OCI-LY7 (cell line): ENCODE data around the gene SREK1. TPM values are rescaled to one million over a fixed set of nuclear protein-coding genes. Genes with fewer than 3 reads are reported as not detected.

Experiments
- BruUV-seq: library from RNA; stranded (reverse); fragments of 400-500 nt; replicated peaks from 2 replicates; lab custom pipeline; 2021; lab: Mats Ljungman, UMichigan
- CTCF ChIA-PET: fragments of 300-600 bp; sonication (Branson Sonifier 250); formaldehyde crosslinking; loops from one replicate; lab custom pipeline; 2022; ENCODE audit warnings: antibody characterized with exemption; ENCODE audit not compliant: unreplicated experiment; lab: Charles Lee
- POLR2A ChIA-PET: fragments of 300-600 bp; sonication (Branson Sonifier 250); formaldehyde crosslinking; loops from one replicate; lab custom pipeline; 2022; ENCODE audit warnings: antibody characterized with exemption; lab: Charles Lee
- DNase-seq: peaks from one replicate; pipeline ENCODE4 v3.0.0-alpha.2; 2015; ENCODE audit warnings: low spot score
- H2AFZ ChIP-seq: fragments of 200-600 bp; sonication (generic), shearing (Covaris generic); 2 replicates; pipeline ENCODE4 v1.6.1; 2014; ENCODE audit warnings: mild to moderate bottlenecking, antibody characterized with exemption, low read length, moderate library complexity
- H3K27ac ChIP-seq: fragments of 200-600 bp; sonication (generic); 2 replicates; pipeline ENCODE4 v1.5.1; 2014; ENCODE audit warnings: mixed run types, low read depth, mild to moderate bottlenecking, moderate library complexity, low read length, inconsistent platforms; ENCODE audit not compliant: poor library complexity, severe bottlenecking
- H3K36me3 ChIP-seq: fragments of 200-600 bp; sonication (generic); 2 replicates; pipeline ENCODE4 v1.6.1; 2014; ENCODE audit warnings: mild to moderate bottlenecking, antibody characterized with exemption, low read length, moderate library complexity, mixed read lengths; ENCODE audit not compliant: insufficient read depth
- H3K4me1 ChIP-seq: fragments of 200-600 bp; sonication (generic); 2 replicates; pipeline ENCODE4 v1.5.1; 2014; ENCODE audit warnings: mild to moderate bottlenecking, low read length; ENCODE audit not compliant: insufficient read depth, poor library complexity, severe bottlenecking
- H3K4me2 ChIP-seq: fragments of 200-600 bp; sonication (generic); 2 replicates; pipeline ENCODE4 v1.6.1; 2014; ENCODE audit warnings: mild to moderate bottlenecking, low read length
- H3K4me3 ChIP-seq: fragments of 200-600 bp; sonication (generic); 2 replicates; pipeline ENCODE4 v1.5.1; 2014; ENCODE audit warnings: mild to moderate bottlenecking, low read depth, low read length; ENCODE audit not compliant: poor library complexity, severe bottlenecking
- H3K79me2 ChIP-seq: fragments of 200-600 bp; sonication (generic); 2 replicates; pipeline ENCODE4 v1.6.1; 2016; ENCODE audit warnings: low read depth, mild to moderate bottlenecking, low read length, moderate library complexity, mixed read lengths; ENCODE audit not compliant: insufficient read depth
- H3K9me2 ChIP-seq: fragments of 200-600 bp; sonication (generic); 2 replicates; pipeline ENCODE4 v1.6.1; 2016; ENCODE audit warnings: mild to moderate bottlenecking, low read length, mixed read lengths; ENCODE audit not compliant: insufficient read depth
- H3K9me3 ChIP-seq: fragments of 200-600 bp; sonication (generic); 2 replicates; pipeline ENCODE4 v1.6.1; 2014; ENCODE audit warnings: mild to moderate bottlenecking, mixed run types, low read length, mixed read lengths
- H4K20me1 ChIP-seq: fragments of 200-600 bp; sonication (generic); 2 replicates; pipeline ENCODE4 v1.6.1; 2014; ENCODE audit warnings: mild to moderate bottlenecking, antibody characterized with exemption, low read length, moderate library complexity, mixed read lengths; ENCODE audit not compliant: insufficient read depth
- EZH2phosphoT487 ChIP-seq: fragments of 200-600 bp; sonication (generic); IDR thresholded peaks from 2 replicates; pipeline ENCODE4 v1.6.1; 2018; ENCODE audit warnings: low read depth, borderline replicate concordance, mild to moderate bottlenecking, mixed run types, antibody characterized with exemption, low read length, moderate library complexity, mixed read lengths
- intact Hi-C: fragments of 100-400 bp; cut with micrococcal nuclease; formaldehyde crosslinking; loops from one replicate; pipeline ENCODE4 v1.10.0; 2022; ENCODE audit not compliant: unreplicated experiment
- total RNA-seq, 2 experiments: library from RNA; depleted of rRNA in 1 of 2; stranded (reverse); fragments of >200 nt in 1 of 2; shearing (Covaris generic) in 1 of 2; gene quantifications; 2 replicates each; pipeline ENCODE4 v1.2.3, GENCODE V29; 2014 to 2022
- TF ChIP-seq, protein P1 (sequence below): fragments of 200-600 bp; sonication (generic); conservative IDR thresholded peaks from 2 replicates; pipeline ENCODE4 v1.5.1; 2014; ENCODE audit warnings: mild to moderate bottlenecking, antibody characterized with exemption, low read length, moderate library complexity, mixed read lengths

The SREK1 gene
- total RNA-seq, 2 experiments from 2014 or later, result 95.1 to 101 TPM

DNA sequence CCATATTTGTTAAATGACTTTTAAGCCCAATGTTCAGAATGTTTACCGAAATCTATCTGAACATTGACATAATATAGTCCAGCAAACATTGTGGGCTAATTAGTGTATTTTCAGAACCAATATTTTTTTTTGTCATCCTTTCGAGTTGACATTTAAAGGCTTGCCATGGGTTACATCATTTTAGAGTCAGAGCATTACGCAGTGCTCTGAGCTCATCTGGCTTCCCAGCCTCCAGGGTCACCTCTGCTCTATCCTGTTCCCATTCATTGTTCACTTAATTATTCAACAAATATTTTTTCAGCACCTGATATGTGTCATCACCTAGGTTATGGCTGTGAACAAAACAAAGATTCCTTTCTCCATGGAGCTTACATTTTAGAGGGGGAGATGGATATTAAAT lies 80.2 kb downstream of the SREK1 start:
- Histone ChIP-seq H2AFZ (no peak overlapping the region), H3K4me2 (no peak overlapping the region), H3K36me3 (no peaks in the 10 kb centered on the region), H3K9me3 (no peaks in the 10 kb centered on the region), H3K4me3 (no peak overlapping the region), H3K79me2 (no peaks in the 10 kb centered on the region), H3K9me2 (no peaks in the 10 kb centered on the region), H4K20me1 (no peaks in the 10 kb centered on the region), H3K4me1 (no peaks in the 10 kb centered on the region), H3K27ac (no peak overlapping the region)
- no TSS peak for BruUV-seq
- no peak for DNase-seq
- ChIA-PET POLR2A (interaction anchor here (0.7 kb wide), 1 partner anchor 288 kb away, joined by 3 read pairs; no protein-coding TSS in a partner anchor), CTCF (no interaction called here)
- intact Hi-C loops, result no loop called here
- no peak for TF ChIP-seq EZH2phosphoT487
- TF ChIP-seq, protein P1, sequence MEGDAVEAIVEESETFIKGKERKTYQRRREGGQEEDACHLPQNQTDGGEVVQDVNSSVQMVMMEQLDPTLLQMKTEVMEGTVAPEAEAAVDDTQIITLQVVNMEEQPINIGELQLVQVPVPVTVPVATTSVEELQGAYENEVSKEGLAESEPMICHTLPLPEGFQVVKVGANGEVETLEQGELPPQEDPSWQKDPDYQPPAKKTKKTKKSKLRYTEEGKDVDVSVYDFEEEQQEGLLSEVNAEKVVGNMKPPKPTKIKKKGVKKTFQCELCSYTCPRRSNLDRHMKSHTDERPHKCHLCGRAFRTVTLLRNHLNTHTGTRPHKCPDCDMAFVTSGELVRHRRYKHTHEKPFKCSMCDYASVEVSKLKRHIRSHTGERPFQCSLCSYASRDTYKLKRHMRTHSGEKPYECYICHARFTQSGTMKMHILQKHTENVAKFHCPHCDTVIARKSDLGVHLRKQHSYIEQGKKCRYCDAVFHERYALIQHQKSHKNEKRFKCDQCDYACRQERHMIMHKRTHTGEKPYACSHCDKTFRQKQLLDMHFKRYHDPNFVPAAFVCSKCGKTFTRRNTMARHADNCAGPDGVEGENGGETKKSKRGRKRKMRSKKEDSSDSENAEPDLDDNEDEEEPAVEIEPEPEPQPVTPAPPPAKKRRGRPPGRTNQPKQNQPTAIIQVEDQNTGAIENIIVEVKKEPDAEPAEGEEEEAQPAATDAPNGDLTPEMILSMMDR, result no peak

GRCh38 chr5:66224773-66225553 lies 80.9 kb downstream of the SREK1 start:
- BruUV-seq, result no TSS peak
- ChIA-PET POLR2A (no interaction called here), CTCF (no interaction called here)
- Histone ChIP-seq H3K4me3 (no peak overlapping the region), H3K4me1 (no peaks in the 10 kb centered on the region), H3K36me3 (no peaks in the 10 kb centered on the region), H3K4me2 (no peak overlapping the region), H3K9me2 (no peaks in the 10 kb centered on the region), H3K27ac (no peak overlapping the region), H4K20me1 (no peaks in the 10 kb centered on the region), H2AFZ (no peak overlapping the region), H3K9me3 (no peaks in the 10 kb centered on the region), H3K79me2 (no peaks in the 10 kb centered on the region)
- no peak for DNase-seq
- TF ChIP-seq EZH2phosphoT487, result no peak
- TF ChIP-seq, protein P1, result no peak
- intact Hi-C loops, result no loop called here

DNA sequence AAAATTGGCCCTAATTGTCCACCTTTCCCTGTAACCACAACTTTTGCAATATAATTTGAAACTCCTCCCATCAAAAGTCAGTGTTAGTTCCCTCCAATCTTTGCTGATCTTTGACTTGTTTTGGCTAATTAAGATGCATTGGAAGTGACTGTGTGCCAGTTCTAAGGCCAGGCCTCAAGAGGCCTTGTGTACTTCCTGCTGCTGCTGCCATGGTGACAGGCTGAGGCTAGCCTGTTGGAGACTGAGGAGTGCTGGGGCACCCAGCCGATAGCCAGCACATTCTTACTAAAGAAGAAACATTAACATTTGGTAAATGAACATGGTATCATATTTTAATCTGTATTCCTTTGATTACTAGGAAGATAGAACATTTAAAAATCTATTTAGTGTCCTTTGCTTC lies 86.5 kb downstream of the SREK1 start:
- H3K4me1 ChIP-seq, result no peaks in the 10 kb centered on the region
- BruUV-seq, result no TSS peak
- intact Hi-C loops, result no loop called here

More for the DNA sequence above, 86.5 kb downstream of the SREK1 start:
- Histone ChIP-seq H2AFZ (no peak overlapping the region), H3K36me3 (no peaks in the 10 kb centered on the region), H3K27ac (no peak overlapping the region), H3K9me3 (no peaks in the 10 kb centered on the region), H3K4me2 (no peak overlapping the region), H3K9me2 (no peaks in the 10 kb centered on the region), H3K79me2 (no peaks in the 10 kb centered on the region), H4K20me1 (no peaks in the 10 kb centered on the region), H3K4me3 (no peak overlapping the region)
- POLR2A ChIA-PET, result interaction anchor here (0.7 kb wide), 1 partner anchor 223 kb away, joined by 3 read pairs; no protein-coding TSS in a partner anchor
- DNase-seq, result no peak
- TF ChIP-seq EZH2phosphoT487, result no peak
- TF ChIP-seq, protein P1, result no peak
- CTCF ChIA-PET, result no interaction called here
